ENCODE results near the gene NAV2. TPM values are rescaled to one million over a fixed set of nuclear protein-coding genes. Genes with fewer than 3 reads are reported as not detected.

Gene NAV2
- total and polyA plus RNA-seq, 7 donors: 1.2 to 62.6 (median 22.1) TPM

DNA sequence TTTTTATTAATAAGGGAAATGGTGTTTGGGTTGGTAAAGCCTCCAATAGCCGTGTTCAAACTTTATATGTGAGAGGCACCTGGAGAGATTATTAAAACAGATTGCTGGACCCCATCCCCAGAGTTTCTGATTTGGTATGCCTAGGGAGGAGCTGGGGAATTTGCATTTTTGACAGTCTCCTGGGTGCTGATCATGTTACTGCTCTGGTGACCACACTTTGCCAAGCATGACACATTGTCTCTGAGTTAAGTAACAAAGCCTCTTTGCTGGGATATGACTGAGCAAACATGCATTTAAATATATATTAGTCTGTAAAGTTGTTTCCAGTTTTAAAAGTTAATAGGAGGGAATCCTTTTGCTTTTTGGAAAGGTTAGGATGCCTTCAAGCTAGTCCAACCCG is 140.4 kb downstream of the NAV2 start:
- TF ChIP-seq CTCF (IDR thresholded peaks at IDR 0.05) (no peak), EP300 (IDR thresholded peaks at IDR 0.05) (no peak), POLR2AphosphoS5 (IDR thresholded peaks at IDR 0.05) (no peak), POLR2A (IDR thresholded peaks at IDR 0.05) (no peak)
- no peak overlapping the region for H3K4me3 ChIP-seq
- WGBS, 2 donors: 89 to 91% methylated on average over 2 of the region's 2 CpGs
- H3K27ac ChIP-seq: no peak overlapping the region
- DNase-seq: no peak
- peaks cover 0 to 35% (median 23%) of the 10 kb centered on the region in 4 donors for H3K4me1 ChIP-seq
- intact Hi-C loops (cut with DNase I): no loop called here
- no peaks in the 10 kb centered on the region for H3K9me3 ChIP-seq
- no peaks in the 10 kb centered on the region for H3K27me3 ChIP-seq
- no peaks in the 10 kb centered on the region for H3K36me3 ChIP-seq

GRCh38 chr11:19853920-19854319 is 141.3 kb downstream of the NAV2 start:
- 34 to 79% methylated on average over 4 of the region's 4 CpGs for WGBS, 2 donors
- H3K9me3 ChIP-seq: no peaks in the 10 kb centered on the region

GRCh38 chr11:19861171-19861570 is 148.5 kb downstream of the NAV2 start:
- intact Hi-C loops (cut with DNase I): no loop called here
- no peak for DNase-seq
- peak overlapping the region in 1 of 4 donors; percentile 10 for H3K27ac ChIP-seq
- H3K27me3 ChIP-seq: no peaks in the 10 kb centered on the region
- H3K9me3 ChIP-seq: no peaks in the 10 kb centered on the region
- TF ChIP-seq POLR2A (IDR thresholded peaks at IDR 0.05): no peak
- no peak overlapping the region for H3K4me3 ChIP-seq
- H3K36me3 ChIP-seq: no peaks in the 10 kb centered on the region
- peaks cover 0 to 43% (median 36%) of the 10 kb centered on the region in 4 donors for H3K4me1 ChIP-seq
- 75 to 78% methylated on average over 5 of the region's 5 CpGs for WGBS, 2 donors

More at GRCh38 chr11:19853920-19854319, 141.3 kb downstream of the NAV2 start:
- Histone ChIP-seq H3K27ac (no peak overlapping the region), H3K4me3 (no peak overlapping the region), H3K4me1 (peaks cover 0 to 27% (median 20%) of the 10 kb centered on the region in 4 donors), H3K36me3 (no peaks in the 10 kb centered on the region), H3K27me3 (no peaks in the 10 kb centered on the region)
- no peak for DNase-seq
- intact Hi-C loops (cut with DNase I): no loop called here
- TF ChIP-seq EP300 (IDR thresholded peaks at IDR 0.05): no peak
- no peak for TF ChIP-seq CTCF (IDR thresholded peaks at IDR 0.05)
- TF ChIP-seq POLR2AphosphoS5 (IDR thresholded peaks at IDR 0.05): no peak
- no peak for TF ChIP-seq POLR2A (IDR thresholded peaks at IDR 0.05)

GRCh38 chr11:19862091-19862490 is 149.5 kb downstream of the NAV2 start:
- intact Hi-C loops (cut with DNase I): no loop called here
- TF ChIP-seq CTCF (IDR thresholded peaks at IDR 0.05): no peak
- TF ChIP-seq POLR2AphosphoS5 (IDR thresholded peaks at IDR 0.05): no peak
- no peak for TF ChIP-seq EP300 (IDR thresholded peaks at IDR 0.05)
- TF ChIP-seq POLR2A (IDR thresholded peaks at IDR 0.05): no peak
- Histone ChIP-seq H3K36me3 (no peaks in the 10 kb centered on the region), H3K27ac (no peak overlapping the region), H3K27me3 (no peaks in the 10 kb centered on the region), H3K9me3 (no peaks in the 10 kb centered on the region), H3K4me3 (no peak overlapping the region), H3K4me1 (peaks cover 0 to 52% (median 42%) of the 10 kb centered on the region in 4 donors)
- WGBS, 2 donors: 80 to 93% methylated on average over 4 of the region's 4 CpGs
- DNase-seq: no peak

DNA sequence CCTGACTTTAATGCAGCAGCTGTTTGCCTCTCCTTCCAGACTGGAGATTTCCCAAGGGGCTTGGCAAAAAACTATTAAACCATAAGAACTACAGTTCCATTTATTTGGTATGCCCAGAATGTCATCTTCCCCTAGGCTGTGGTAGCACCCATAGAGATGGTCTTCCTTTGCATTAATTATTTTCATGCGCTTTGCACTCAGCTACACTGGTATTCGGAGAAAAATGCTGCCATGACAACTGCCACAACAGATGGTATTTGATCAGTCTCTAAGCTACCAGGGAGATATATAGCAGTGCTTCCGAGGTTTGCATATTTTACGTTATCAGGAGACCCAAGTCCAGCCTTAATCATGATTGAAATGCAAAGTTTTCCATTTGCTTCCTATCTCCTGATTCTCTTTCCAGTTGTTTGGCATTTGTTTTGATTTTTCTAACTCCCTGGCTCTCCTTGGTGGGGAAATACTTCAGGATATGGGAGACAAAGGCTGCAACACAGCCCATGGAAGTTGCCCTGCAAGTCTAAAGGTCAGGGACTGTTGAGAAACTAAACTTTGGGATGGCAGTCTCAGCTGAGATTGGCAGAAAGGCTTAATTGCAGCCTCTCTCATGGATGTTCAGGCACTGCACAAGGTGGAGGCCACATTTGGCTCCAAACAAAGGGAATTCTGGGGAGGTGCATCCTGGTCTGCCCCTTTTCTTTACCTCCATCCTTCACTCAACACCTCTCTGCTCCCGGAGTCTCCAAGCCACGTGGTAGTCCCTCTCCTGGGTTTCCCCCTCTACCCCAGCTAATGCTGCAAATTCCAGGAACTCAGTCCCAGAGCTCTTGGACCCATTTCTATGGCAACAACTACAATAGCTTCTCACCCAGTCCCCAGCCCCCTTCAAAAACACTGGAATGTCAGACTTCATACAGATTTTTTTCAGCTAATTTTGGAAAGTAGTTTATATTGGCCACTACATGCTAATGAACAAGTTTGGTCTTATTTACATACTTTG is 151.8 kb downstream of the NAV2 start:
- H3K27ac ChIP-seq: peak overlapping the region in 3 of 4 donors; percentile 3 to 21 (median 21)
- TF ChIP-seq POLR2A (IDR thresholded peaks at IDR 0.05) (no peak), EP300 (IDR thresholded peaks at IDR 0.05) (no peak), CTCF (IDR thresholded peaks at IDR 0.05) (no peak), POLR2AphosphoS5 (IDR thresholded peaks at IDR 0.05) (no peak)
- no peaks in the 10 kb centered on the region for H3K27me3 ChIP-seq
- H3K4me3 ChIP-seq: no peak overlapping the region
- WGBS, 2 donors: 40 to 56% methylated on average over 6 of the region's 6 CpGs
- DNase-seq: no peak
- H3K9me3 ChIP-seq: no peaks in the 10 kb centered on the region
- H3K36me3 ChIP-seq: no peaks in the 10 kb centered on the region
- peaks cover 0 to 75% (median 66%) of the 10 kb centered on the region in 4 donors for H3K4me1 ChIP-seq
- intact Hi-C loops (cut with DNase I): no loop called here
